C4-2B (cell line): ENCODE data around the gene SERPINH1.

ENCODE experiments used
- H3K27ac ChIP-seq: fragments of 450-650 bp; 2 replicates; pipeline ENCODE4 v1.5.1; 2017
- CTCF ChIP-seq: fragments of 450-650 bp; conservative IDR thresholded peaks from 2 replicates; pipeline ENCODE4 v1.5.1; 2017; ENCODE audit warnings: mild to moderate bottlenecking
- ZFX ChIP-seq: fragments of 450-650 bp; IDR thresholded peaks from 2 replicates; pipeline ENCODE4 v1.6.1; 2017

Gene SERPINH1

GRCh38 chr11:75553182-75553581 lies 8.9 kb upstream of the SERPINH1 start:
- TF ChIP-seq ZFX (no peak), CTCF (no peak)
- H3K27ac ChIP-seq: no peak overlapping the region

- no peak overlapping the region for H3K27ac ChIP-seq
- TF ChIP-seq CTCF (no peak), ZFX (no peak)
Measured at GRCh38 chr11:75553889-75554257, 8.2 kb upstream of the SERPINH1 start.

- no peak for TF ChIP-seq ZFX
- TF ChIP-seq CTCF: no peak
- no peak overlapping the region for H3K27ac ChIP-seq
Measured at GRCh38 chr11:75554258-75555022, 7.6 kb upstream of the SERPINH1 start.

- no peak overlapping the region for H3K27ac ChIP-seq
- TF ChIP-seq CTCF (no peak), ZFX (no peak)
Measured at GRCh38 chr11:75555079-75555811, 6.8 kb upstream of the SERPINH1 start.

- TF ChIP-seq ZFX (no peak), CTCF (no peak)
- H3K27ac ChIP-seq: no peak overlapping the region
Measured at GRCh38 chr11:75556275-75556674, 5.8 kb upstream of the SERPINH1 start.

GRCh38 chr11:75557666-75558494 lies 4.2 kb upstream of the SERPINH1 start:
- H3K27ac ChIP-seq: no peak overlapping the region
- TF ChIP-seq CTCF: no peak
